ENCODE results near the gene PPP2R3B.
"Not testable (repeated sequence)": the region's sequence is repeated elsewhere in the genome, so short reads cannot be mapped to it uniquely, and the experiment has no call there.

PPP2R3B gene

GRCh38 chrX:402857-403256 is 16.1 kb upstream of the PPP2R3B start:
- no peak for DNase-seq (ENCODE audit: low spot score)

- DNase-seq (ENCODE audit: low spot score) = no peak
Measured at GRCh38 chrX:400258-400657, 13.6 kb upstream of the PPP2R3B start.

GRCh38 chrX:397575-397974 is 10.9 kb upstream of the PPP2R3B start:
- peak; percentile 42 for DNase-seq (ENCODE audit: low spot score)

DNA sequence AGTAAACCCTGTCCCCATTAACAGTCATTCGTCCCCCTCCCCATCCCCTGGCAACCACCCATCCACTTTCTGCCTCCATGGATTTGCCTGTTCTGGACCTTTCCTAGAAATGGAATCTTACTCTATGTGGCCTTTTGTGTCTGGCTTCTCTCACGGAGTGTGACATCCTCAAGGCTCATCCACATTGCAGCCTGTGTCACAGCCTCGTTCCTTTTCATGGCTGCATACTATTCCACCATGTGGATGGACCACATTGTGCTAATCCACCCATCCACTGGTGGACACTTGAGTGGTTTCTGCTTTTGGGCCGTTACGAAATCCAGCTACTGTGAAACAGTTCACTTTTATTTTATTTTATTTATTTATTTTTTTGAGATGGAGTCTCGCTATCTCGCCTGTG is 8.1 kb upstream of the PPP2R3B start:
- DNase-seq (ENCODE audit: low spot score) = no peak

DNA sequence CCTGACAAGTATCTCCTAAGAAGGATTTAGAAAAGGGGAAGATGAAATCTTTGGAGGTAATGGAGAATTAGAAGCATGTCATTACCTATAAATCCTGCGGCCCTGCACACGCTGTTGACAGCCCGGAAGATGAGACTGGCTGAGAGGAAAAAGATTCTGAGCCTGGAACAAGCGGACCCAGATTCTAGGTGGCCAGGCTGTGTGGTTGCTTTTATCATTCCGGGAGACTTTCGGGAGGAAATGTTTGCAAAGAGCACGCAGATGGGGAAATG is 5.8 kb upstream of the PPP2R3B start:
- DNase-seq (ENCODE audit: low spot score) = no peak

DNA sequence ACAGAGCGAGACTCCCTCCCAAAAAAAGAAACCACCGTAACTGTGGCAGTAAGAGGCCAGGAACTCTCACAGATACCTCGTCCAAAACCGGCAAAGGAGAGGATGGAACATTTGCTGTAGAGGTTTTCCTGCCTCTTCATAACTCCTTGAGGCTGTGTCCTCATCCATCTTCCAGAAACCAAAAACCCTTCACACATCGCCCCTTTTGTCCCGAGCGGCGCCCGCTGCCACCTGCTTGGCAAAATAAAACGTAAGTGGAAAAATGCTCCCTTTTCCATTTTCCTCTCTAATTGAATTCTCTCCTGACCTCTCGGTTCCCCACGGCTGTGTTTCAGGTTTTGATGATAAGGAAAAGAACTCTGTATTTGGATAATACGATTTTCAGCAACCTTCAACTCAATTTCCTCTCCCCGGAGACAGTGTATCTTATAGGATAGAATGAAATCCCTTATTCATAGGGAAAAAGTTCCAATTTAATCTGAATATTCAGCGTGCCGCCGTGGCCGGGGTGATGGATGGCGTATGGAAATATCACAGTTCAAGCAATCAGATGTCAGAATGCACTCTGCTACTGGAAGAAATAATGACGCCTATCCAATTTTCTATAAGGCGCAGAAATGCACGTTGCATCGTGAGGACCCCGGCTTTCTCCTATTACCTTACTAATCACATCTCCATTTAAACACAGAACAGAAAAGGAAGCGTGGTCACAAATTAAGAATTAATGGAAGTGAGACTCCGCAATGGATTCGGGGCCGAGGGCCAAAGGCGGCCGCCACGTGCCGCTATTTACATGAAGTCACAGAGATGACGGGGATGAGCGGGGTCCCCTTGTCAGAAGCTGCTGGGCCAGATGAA is 5.2 kb upstream of the PPP2R3B start:
- no peak for DNase-seq (ENCODE audit: low spot score)

DNA sequence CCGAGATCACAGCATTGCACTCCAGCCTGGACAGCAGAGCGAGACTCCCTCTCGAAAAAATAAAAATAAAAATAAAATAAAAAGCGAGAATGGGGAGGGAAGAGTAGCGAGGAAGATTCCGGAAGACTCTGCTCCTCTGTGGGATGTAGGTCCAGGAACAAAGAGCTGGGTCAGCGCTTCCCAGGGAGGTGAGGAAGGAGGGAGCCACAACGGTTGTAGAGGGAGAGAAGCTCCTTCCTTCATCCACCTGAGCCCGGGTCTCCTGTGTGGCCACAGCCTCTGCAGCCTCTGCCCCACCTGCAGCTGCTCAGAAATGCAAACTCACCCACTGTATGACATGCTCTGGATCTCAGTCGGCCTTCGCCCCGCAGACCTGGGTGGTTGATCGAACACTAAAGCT is 3.8 kb upstream of the PPP2R3B start:
- DNase-seq (ENCODE audit: low spot score) = no peak

- DNase-seq (ENCODE audit: low spot score) = no peak
Measured at GRCh38 chrX:389021-389441, 2.3 kb upstream of the PPP2R3B start.

DNA sequence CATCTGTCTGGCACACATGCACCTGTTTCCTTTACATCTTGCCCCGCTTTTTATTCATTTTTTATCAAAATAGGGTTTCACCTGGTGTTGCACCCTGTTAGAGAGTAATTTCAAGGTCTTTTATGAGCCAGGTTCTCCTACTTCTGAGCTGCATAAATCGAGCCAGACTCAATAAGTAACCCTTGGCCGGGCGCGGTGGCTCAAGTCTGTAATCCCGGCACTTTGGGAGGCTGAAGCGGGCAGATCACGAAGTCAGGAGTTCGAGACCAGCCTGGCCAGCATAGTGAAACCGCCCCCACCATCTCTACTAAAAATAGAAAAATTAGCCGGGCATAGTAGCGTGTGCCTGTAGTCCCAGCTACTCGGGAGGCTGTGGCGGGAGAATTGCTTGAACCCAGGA is 1.0 kb upstream of the PPP2R3B start:
- no peak for DNase-seq (ENCODE audit: low spot score)

DNA sequence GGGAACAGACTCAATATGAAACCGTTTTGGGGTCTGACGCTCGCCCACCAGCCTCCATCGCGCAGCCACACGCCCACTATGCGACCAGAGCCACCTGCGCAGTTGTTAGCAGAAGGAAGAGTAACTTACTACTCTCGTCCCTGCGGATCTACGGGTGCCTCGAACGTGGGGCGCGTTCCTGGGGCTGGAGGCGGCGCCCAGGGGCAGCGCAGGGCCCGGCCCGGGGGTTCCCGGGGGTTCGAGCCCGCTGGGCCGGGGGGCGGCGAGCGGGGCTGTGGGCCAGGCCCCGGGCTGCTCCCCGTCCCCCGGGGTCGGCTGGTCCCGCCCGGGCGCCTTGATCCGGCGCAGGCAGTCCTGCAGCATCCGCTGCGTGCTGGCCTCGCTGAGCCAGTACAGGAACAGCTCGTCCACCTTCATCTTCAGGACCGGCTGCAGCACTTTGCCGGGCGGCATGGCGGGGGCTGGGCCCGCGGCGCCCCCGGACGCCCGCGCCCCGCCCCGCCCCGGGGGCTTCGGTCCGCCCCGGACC is 404 bp downstream of the PPP2R3B start:
- DNase-seq (ENCODE audit: low spot score) = no peak

- not testable (repeated sequence) for DNase-seq (ENCODE audit: low spot score)
Measured at GRCh38 chrX:385736-386135, 971 bp downstream of the PPP2R3B start.

DNA sequence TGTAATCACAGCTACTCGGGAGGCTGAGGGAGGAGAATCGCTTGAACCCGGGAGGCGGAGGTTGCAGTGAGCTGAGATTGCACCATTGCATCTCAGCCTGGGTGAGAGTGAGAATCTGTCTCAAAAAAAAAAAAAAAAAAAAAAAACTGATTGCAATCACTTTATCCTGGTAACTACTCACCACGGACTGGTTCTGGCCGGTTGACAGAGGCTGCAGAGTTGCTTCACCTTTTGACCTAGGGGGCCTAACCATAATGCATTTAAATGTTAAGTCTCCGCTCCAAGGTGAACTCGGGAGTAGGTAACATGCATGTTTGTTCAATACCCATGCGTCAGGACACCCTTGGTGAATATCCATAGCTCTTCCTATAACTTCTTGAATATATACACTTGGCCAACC is 1.8 kb downstream of the PPP2R3B start:
- no peak for DNase-seq (ENCODE audit: low spot score)

DNA sequence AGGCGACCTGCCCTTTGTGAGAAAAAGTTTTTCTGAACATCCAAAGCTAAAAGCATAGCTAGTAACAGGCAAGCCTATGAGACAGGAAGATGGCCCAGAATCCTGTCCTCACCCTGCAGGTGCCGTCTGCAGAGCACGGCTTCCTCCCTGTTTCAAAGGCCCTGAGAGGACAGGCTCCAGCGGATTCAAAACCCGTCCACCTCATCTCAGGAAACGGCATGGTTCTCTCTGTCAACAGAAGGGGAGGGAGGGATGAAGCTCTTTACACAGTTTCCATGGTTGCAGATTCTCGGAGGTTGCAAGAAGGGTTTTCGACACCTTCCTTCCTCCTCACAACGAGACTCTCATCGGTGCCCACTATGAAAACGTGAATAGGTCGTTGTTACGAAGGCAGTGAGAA is 8.3 kb downstream of the PPP2R3B start:
- no peak for DNase-seq (ENCODE audit: low spot score)

GRCh38 chrX:376206-376605 is 10.5 kb downstream of the PPP2R3B start:
- DNase-seq (ENCODE audit: low spot score) = not testable (repeated sequence)

DNA sequence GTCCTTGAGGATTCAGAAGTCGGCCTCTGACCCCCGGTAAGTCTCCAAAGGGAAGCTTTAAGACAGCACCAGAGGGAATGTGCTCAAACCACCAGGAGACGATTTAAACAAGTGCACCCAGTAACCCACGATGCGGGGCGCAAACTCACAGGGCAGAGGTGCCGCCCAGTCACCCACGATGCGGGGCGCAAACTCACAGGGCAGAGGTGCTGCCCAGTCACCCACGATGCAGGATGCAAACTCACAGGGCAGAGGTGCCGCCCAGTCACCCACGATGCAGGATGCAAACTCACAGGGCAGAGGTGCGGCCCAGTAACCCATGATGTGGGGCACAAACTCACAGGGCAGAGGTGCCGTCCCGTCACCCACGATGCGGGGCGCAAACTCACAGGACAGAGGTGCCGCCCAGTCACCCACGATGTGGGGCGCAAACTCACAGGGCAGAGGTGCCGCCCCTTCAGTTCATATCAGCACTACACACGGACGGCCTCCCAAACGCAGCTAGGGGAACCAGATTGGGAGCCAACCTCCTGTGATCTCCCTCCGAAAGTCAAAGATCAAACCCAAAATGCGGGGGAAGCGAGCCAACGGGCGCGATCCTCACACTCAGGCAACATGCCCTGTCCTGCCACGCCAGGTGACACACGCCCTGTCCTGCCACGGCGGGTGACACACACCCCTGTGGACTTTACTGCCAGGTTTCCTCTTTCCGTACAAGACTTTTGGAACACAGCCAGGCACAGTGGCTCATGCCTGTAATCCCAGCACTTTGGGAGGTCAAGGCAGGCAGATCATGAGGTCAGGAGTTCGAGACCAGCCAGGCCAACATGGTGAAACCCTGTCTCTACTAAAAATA is 11.3 kb downstream of the PPP2R3B start:
- DNase-seq (ENCODE audit: low spot score) = no peak

DNA sequence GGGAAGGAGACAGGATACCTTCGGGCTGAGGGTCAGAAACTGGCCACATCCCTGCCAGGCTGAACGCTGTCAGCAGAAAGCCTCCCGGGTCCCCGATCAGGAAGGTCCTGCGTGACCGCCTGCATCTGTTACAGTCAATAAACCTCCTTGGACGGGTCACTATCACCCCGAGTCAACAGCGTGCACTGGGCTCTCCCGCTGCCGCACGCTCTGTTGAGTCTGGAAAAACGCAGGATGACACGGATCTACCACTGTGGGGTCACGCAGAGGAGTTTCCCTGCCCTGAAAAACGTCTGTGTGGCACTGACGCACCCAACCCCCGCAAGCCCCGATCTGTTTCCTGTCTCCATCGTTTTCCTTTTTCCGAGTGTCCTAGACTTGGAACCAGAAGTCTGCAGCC is 12.1 kb downstream of the PPP2R3B start:
- peak; percentile 36 for DNase-seq (ENCODE audit: low spot score)

- DNase-seq (ENCODE audit: low spot score) = peak; percentile 65
Measured at GRCh38 chrX:373641-374471, 12.9 kb downstream of the PPP2R3B start.

GRCh38 chrX:372856-373640 is 13.7 kb downstream of the PPP2R3B start:
- DNase-seq (ENCODE audit: low spot score) = no peak

- DNase-seq (ENCODE audit: low spot score) = no peak
Measured at GRCh38 chrX:371907-372306, 14.8 kb downstream of the PPP2R3B start.

DNA sequence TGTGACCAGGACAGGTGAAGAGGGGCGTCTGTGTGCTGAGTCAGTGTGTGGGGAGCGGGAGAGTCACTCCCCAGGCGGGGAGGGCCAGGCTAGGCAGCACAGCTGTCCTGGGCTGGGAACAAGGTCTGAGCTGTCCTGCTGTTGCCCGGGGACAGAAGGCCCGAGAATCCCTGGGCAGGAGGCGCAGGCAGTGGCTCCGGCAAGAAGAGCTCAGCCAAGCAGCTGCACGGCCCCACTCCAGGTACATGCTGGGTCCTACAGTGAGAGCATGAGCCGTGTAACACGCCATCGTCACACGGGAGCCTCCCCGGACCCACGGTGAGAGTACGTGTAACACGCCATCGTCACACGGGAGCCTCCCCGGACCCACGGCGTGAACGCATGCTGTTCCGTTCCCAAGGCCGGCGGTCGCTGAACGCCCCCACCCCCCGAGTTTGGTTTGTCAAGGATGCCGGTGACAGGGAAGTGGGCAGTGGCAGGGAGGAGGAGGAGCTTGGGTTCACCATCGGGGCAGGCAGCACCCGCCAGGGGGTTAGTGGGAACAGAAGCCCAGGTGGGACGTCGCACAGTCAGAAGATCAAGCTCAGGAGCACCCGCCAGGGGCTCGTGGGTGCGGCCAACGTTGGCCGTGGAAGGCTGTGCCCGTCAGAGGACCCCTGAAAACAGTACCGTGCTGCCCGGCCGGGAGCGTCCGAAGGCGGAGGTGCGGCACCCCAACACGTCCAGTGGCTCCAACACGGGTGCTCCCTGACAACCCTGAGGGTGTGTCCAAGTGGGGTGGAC is 15.6 kb downstream of the PPP2R3B start:
- DNase-seq (ENCODE audit: low spot score) = no peak
